GM12892 (cell line): ENCODE results near the gene DIAPH1.

ENCODE experiments used
- POLR2A ChIP-seq: IDR thresholded peaks from 2 replicates; pipeline ENCODE4 v1.6.1; 2011; ENCODE audit warnings: low read depth, low read length, control low read depth
- TAF1 ChIP-seq: IDR thresholded peaks from 2 replicates; pipeline ENCODE4 v1.6.1; 2011; ENCODE audit warnings: low read depth, mild to moderate bottlenecking, control low read depth, low read length, borderline replicate concordance

- TF ChIP-seq POLR2A (no peak), TAF1 (no peak)
Measured at GRCh38 chr5:141602606-141603005, 16.2 kb downstream of the DIAPH1 start.
